OCI-LY7 (cell line): ENCODE measurements around the gene XYLT1. TPM values are rescaled to one million over a fixed set of nuclear protein-coding genes. Genes with fewer than 3 reads are reported as not detected.

ENCODE experiments used
- BruUV-seq: library from RNA; stranded (reverse); fragments of 400-500 nt; replicated peaks from 2 replicates; lab custom pipeline; 2021; lab: Mats Ljungman, UMichigan
- CTCF ChIA-PET: fragments of 300-600 bp; sonication (Branson Sonifier 250); formaldehyde crosslinking; loops from one replicate; lab custom pipeline; 2022; ENCODE audit warnings: antibody characterized with exemption; ENCODE audit not compliant: unreplicated experiment; lab: Charles Lee
- POLR2A ChIA-PET: fragments of 300-600 bp; sonication (Branson Sonifier 250); formaldehyde crosslinking; loops from one replicate; lab custom pipeline; 2022; ENCODE audit warnings: antibody characterized with exemption; lab: Charles Lee
- DNase-seq: peaks from one replicate; pipeline ENCODE4 v3.0.0-alpha.2; 2015; ENCODE audit warnings: low spot score
- H2AFZ ChIP-seq: fragments of 200-600 bp; sonication (generic), shearing (Covaris generic); 2 replicates; pipeline ENCODE4 v1.6.1; 2014; ENCODE audit warnings: mild to moderate bottlenecking, antibody characterized with exemption, low read length, moderate library complexity
- H3K27ac ChIP-seq: fragments of 200-600 bp; sonication (generic); 2 replicates; pipeline ENCODE4 v1.5.1; 2014; ENCODE audit warnings: mixed run types, low read depth, mild to moderate bottlenecking, moderate library complexity, low read length, inconsistent platforms; ENCODE audit not compliant: poor library complexity, severe bottlenecking
- H3K36me3 ChIP-seq: fragments of 200-600 bp; sonication (generic); 2 replicates; pipeline ENCODE4 v1.6.1; 2014; ENCODE audit warnings: mild to moderate bottlenecking, antibody characterized with exemption, low read length, moderate library complexity, mixed read lengths; ENCODE audit not compliant: insufficient read depth
- H3K4me1 ChIP-seq: fragments of 200-600 bp; sonication (generic); 2 replicates; pipeline ENCODE4 v1.5.1; 2014; ENCODE audit warnings: mild to moderate bottlenecking, low read length; ENCODE audit not compliant: insufficient read depth, poor library complexity, severe bottlenecking
- H3K4me2 ChIP-seq: fragments of 200-600 bp; sonication (generic); 2 replicates; pipeline ENCODE4 v1.6.1; 2014; ENCODE audit warnings: mild to moderate bottlenecking, low read length
- H3K4me3 ChIP-seq: fragments of 200-600 bp; sonication (generic); 2 replicates; pipeline ENCODE4 v1.5.1; 2014; ENCODE audit warnings: mild to moderate bottlenecking, low read depth, low read length; ENCODE audit not compliant: poor library complexity, severe bottlenecking
- H3K79me2 ChIP-seq: fragments of 200-600 bp; sonication (generic); 2 replicates; pipeline ENCODE4 v1.6.1; 2016; ENCODE audit warnings: low read depth, mild to moderate bottlenecking, low read length, moderate library complexity, mixed read lengths; ENCODE audit not compliant: insufficient read depth
- H3K9me2 ChIP-seq: fragments of 200-600 bp; sonication (generic); 2 replicates; pipeline ENCODE4 v1.6.1; 2016; ENCODE audit warnings: mild to moderate bottlenecking, low read length, mixed read lengths; ENCODE audit not compliant: insufficient read depth
- H3K9me3 ChIP-seq: fragments of 200-600 bp; sonication (generic); 2 replicates; pipeline ENCODE4 v1.6.1; 2014; ENCODE audit warnings: mild to moderate bottlenecking, mixed run types, low read length, mixed read lengths
- H4K20me1 ChIP-seq: fragments of 200-600 bp; sonication (generic); 2 replicates; pipeline ENCODE4 v1.6.1; 2014; ENCODE audit warnings: mild to moderate bottlenecking, antibody characterized with exemption, low read length, moderate library complexity, mixed read lengths; ENCODE audit not compliant: insufficient read depth
- CTCF ChIP-seq: fragments of 200-600 bp; sonication (generic); conservative IDR thresholded peaks from 2 replicates; pipeline ENCODE4 v1.5.1; 2014; ENCODE audit warnings: mild to moderate bottlenecking, antibody characterized with exemption, low read length, moderate library complexity, mixed read lengths
- EZH2phosphoT487 ChIP-seq: fragments of 200-600 bp; sonication (generic); IDR thresholded peaks from 2 replicates; pipeline ENCODE4 v1.6.1; 2018; ENCODE audit warnings: low read depth, borderline replicate concordance, mild to moderate bottlenecking, mixed run types, antibody characterized with exemption, low read length, moderate library complexity, mixed read lengths
- intact Hi-C: fragments of 100-400 bp; cut with micrococcal nuclease; formaldehyde crosslinking; loops from one replicate; pipeline ENCODE4 v1.10.0; 2022; ENCODE audit not compliant: unreplicated experiment
- total RNA-seq, 2 experiments: library from RNA; depleted of rRNA in 1 of 2; stranded (reverse); fragments of >200 nt in 1 of 2; shearing (Covaris generic) in 1 of 2; gene quantifications; 2 replicates each; pipeline ENCODE4 v1.2.3, GENCODE V29; 2014 to 2022

XYLT1 gene
- total RNA-seq, 2 experiments from 2014 or later, result 36.3 to 50.0 TPM

DNA sequence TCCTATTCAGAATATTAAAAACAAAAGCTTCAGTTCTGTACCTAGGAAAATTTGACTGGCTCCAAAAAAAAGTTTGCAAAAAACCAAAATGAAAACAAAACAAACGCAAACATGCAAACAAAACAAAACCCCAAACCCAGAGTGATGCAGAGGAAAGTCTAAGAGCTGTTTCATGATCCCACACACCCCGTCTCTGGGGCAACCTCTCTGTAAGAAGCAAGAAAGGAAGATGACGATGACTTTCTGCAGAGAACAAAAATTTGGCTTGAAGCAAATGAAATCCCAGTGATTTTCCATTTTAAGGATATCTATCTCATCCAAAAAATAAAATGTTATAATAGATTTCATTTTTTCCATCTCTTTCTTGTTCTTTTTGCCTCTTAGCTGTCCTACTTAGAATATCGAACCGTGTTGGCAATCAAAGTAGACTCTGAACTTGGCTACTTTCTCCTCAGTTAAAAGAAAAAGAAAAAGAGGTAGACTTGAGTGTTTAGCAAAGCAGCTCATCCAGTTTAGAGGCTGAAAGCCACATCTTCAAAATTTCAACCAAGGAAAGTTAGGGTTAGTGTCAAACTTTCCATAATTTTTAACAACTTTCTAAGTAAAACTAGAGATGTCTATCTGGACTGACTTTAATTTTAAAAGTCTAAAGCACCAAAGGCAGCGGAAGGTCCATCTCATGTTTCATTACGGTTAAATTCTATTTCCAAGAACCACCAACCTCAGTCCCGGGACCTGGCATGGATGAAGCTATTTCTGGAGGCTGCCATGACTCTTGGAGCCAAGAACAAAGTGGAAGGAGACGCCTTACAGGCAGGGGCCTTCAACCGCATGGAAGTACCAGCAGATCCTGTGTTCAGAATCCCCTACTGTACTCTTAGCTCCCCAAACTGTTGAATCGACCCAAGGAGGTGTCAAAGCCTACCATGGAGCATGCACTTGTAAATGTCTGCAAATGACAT lies 180.8 kb downstream of the XYLT1 start:
- no peak for DNase-seq
- no peak overlapping the region for H3K4me3 ChIP-seq
- no peak overlapping the region for H3K27ac ChIP-seq
- intact Hi-C loops, result loop anchor here (10.0 kb wide), 1 partner anchor 1635 kb away; the partner anchor contains the start of gene SMG1
- H3K79me2 ChIP-seq, result no peaks in the 10 kb centered on the region
- H3K9me3 ChIP-seq, result no peaks in the 10 kb centered on the region
- no TSS peak for BruUV-seq
- no peak overlapping the region for H3K4me2 ChIP-seq
- no peak overlapping the region for H2AFZ ChIP-seq
- peaks cover 20% of the 10 kb centered on the region for H3K36me3 ChIP-seq
- ChIA-PET POLR2A (interaction anchor here (0.7 to 1.5 kb wide), 5 partner anchors 10 to 1918 kb away, joined by 3 to 7 read pairs (median 3); no protein-coding TSS in a partner anchor), CTCF (no interaction called here)
- peaks cover 37% of the 10 kb centered on the region for H3K4me1 ChIP-seq
- TF ChIP-seq EZH2phosphoT487 (no peak), CTCF (no peak)
- H4K20me1 ChIP-seq, result no peaks in the 10 kb centered on the region
- no peaks in the 10 kb centered on the region for H3K9me2 ChIP-seq

- Histone ChIP-seq H3K4me1 (peaks cover 37% of the 10 kb centered on the region), H3K4me3 (no peak overlapping the region), H3K9me3 (no peaks in the 10 kb centered on the region), H3K36me3 (peaks cover 20% of the 10 kb centered on the region), H4K20me1 (0 out of 2 replicates have a peak, but pooled peaks cover 4% of the 10 kb centered on the region), H3K79me2 (no peaks in the 10 kb centered on the region), H2AFZ (no peak overlapping the region), H3K9me2 (no peaks in the 10 kb centered on the region), H3K27ac (no peak overlapping the region), H3K4me2 (no peak overlapping the region)
- intact Hi-C loops, result no loop called here
- ChIA-PET CTCF (no interaction called here), POLR2A (interaction anchor here (0.7 to 1.4 kb wide), 2 partner anchors 14 to 1919 kb away, joined by 3 to 5 read pairs; no protein-coding TSS in a partner anchor)
- DNase-seq, result no peak
- no TSS peak for BruUV-seq
- TF ChIP-seq CTCF, result no peak
- TF ChIP-seq EZH2phosphoT487, result no peak
These were observed 181.7 kb downstream of the XYLT1 start for GRCh38 chr16:17289050-17289449.
